ENCODE measurements around the gene SH2D1B. TPM values are rescaled to one million over a fixed set of nuclear protein-coding genes. Genes with fewer than 3 reads are reported as not detected.

SH2D1B gene
- total and polyA plus RNA-seq, 9 of the 15 experiments (the other 6 are each of a cell fraction or from before 2014, with no cell fraction given): 5.6 to 19.6 (median 9.7) TPM

GRCh38 chr1:162349635-162350330 is 62.2 kb downstream of the SH2D1B start (continued):
- no peak for TF ChIP-seq NR4A1 (CRISPR knock-in tag; IDR thresholded peaks at IDR 0.05)
- TF ChIP-seq NR4A1 (tag; IDR thresholded peaks at IDR 0.05): no peak
- TF ChIP-seq SREBF2 (CRISPR knock-in tag; IDR thresholded peaks at IDR 0.05): no peak
- TF ChIP-seq ARID1B (IDR thresholded peaks at IDR 0.05): peak; percentile 63
- peak; percentile 49 for TF ChIP-seq ATF3 (IDR thresholded peaks at IDR 0.05)
- no peak for TF ChIP-seq ATF3 (CRISPR knock-in tag; conservative IDR thresholded peaks at IDR 0.05)
- peak; percentile 49; the same call in 1 of the 2 replicates for TF ChIP-seq ZFX (CRISPR knock-in tag; IDR thresholded peaks at IDR 0.05)
- peak; percentile 70; the same call in 1 of the 2 replicates for TF ChIP-seq JUND (IDR thresholded peaks at IDR 0.05; ENCODE audit: borderline replicate concordance, low read depth, low read length)
- TF ChIP-seq JUND (tag; IDR thresholded peaks at IDR 0.05; ENCODE audit: borderline replicate concordance, low read depth, low read length): peak; percentile 60; the same call in 1 of the 3 replicates
- TF ChIP-seq SPI1 (IDR thresholded peaks at IDR 0.05; ENCODE audit: borderline replicate concordance, low read depth, low read length): peak; percentile 85
- TF ChIP-seq ZNF57 (CRISPR knock-in tag; IDR thresholded peaks at IDR 0.05): no peak
- TF ChIP-seq CBFA2T3 (IDR thresholded peaks at IDR 0.05): peak; percentile 8; the same call in 1 of the 2 replicates
- TF ChIP-seq NELFE (IDR thresholded peaks at IDR 0.05; ENCODE audit: insufficient read depth, insufficient read length): no peak
- TF ChIP-seq ZNF589 (CRISPR knock-in tag; IDR thresholded peaks at IDR 0.05; ENCODE audit: low read depth): peak; percentile 76; the same call in 1 of the 2 replicates
- no peak for TF ChIP-seq RBFOX2 (IDR thresholded peaks at IDR 0.05; ENCODE audit: low read depth, low read length)
- TF ChIP-seq YY1 (IDR thresholded peaks at IDR 0.05; ENCODE audit: borderline replicate concordance in 1 of 3, control insufficient read depth in 1 of 3, extremely low read depth in 1 of 3, insufficient read depth in 3 of 3, insufficient read length in 1 of 3, insufficient replicate concordance in 2 of 3, low read depth in 1 of 3, low read length in 2 of 3): peak in 1 of 3 experiments; percentile 47
- peak; percentile 61; the same call in 1 of the 2 replicates for TF ChIP-seq JUN (IDR thresholded peaks at IDR 0.05; ENCODE audit: borderline replicate concordance, low read depth, low read length)
- no peak for TF ChIP-seq JUN (CRISPR knock-in tag; IDR thresholded peaks at IDR 0.05; ENCODE audit: borderline replicate concordance)
- no peak for TF ChIP-seq NR1H2 (CRISPR knock-in tag; IDR thresholded peaks at IDR 0.05)
- no peak for TF ChIP-seq E2F3 (CRISPR knock-in tag; IDR thresholded peaks at IDR 0.05)
- TF ChIP-seq ZNF639 (CRISPR knock-in tag; conservative IDR thresholded peaks at IDR 0.05 in 1 of 2, IDR thresholded peaks at IDR 0.05 in 1 of 2): 0 out of 4 replicates have a peak, but pooled peaks of 1 of the 2 experiments have one; percentile 40
- no peak for TF ChIP-seq ZNF507 (tag; conservative IDR thresholded peaks at IDR 0.05)
- TF ChIP-seq TCF7L2 (IDR thresholded peaks at IDR 0.05; ENCODE audit: low read depth, low read length): no peak
- 0 out of 2 replicates have a peak, but pooled peaks have one; percentile 49 for TF ChIP-seq LEF1 (IDR thresholded peaks at IDR 0.05)
- TF ChIP-seq FOXA3 (CRISPR knock-in tag; conservative IDR thresholded peaks at IDR 0.05 in 1 of 2, IDR thresholded peaks at IDR 0.05 in 1 of 2): peak in 1 of 2 experiments; percentile 90
- peak; percentile 92 for TF ChIP-seq FOSL1 (tag; conservative IDR thresholded peaks at IDR 0.05)
- no peak for TF ChIP-seq ATF1 (CRISPR knock-in tag; IDR thresholded peaks at IDR 0.05)
- peak; percentile 40; the same call in 1 of the 2 replicates for TF ChIP-seq ATF1 (tag; IDR thresholded peaks at IDR 0.05)
